GM12878 (cell line): ENCODE results near the gene LDLRAD3. TPM values are rescaled to one million over a fixed set of nuclear protein-coding genes. Genes with fewer than 3 reads are reported as not detected.

Source experiments
- ATAC-seq: fragments of 200-7000 bp; cut with Tn5 transposase; 3 replicates; pipeline ENCODE4 v1.9.1; 2020; ENCODE audit warnings: mild to moderate bottlenecking, moderate library complexity
- BruUV-seq: library from RNA; stranded (reverse); fragments of 400-500 nt; replicated peaks from 2 replicates; lab custom pipeline; 2021; lab: Mats Ljungman, UMichigan
- CTCF ChIA-PET: fragments of 300-600 bp; sonication (Branson Sonifier 250); formaldehyde crosslinking; extraction: SDS; loops from one replicate; lab custom pipeline; 2021; ENCODE audit warnings: inconsistent platforms; lab: Yijun Ruan, JAX
- POLR2A ChIA-PET: fragments of 350-600 bp; formaldehyde crosslinking; extraction: SDS; loops from one replicate; lab custom pipeline; 2021; ENCODE audit warnings: inconsistent platforms; lab: Charles Lee
- RAD21 ChIA-PET: fragments of 300-600 bp; sonication (Branson Sonifier 250); formaldehyde crosslinking; loops from one replicate; lab custom pipeline; 2023; ENCODE audit warnings: antibody characterized with exemption; ENCODE audit not compliant: unreplicated experiment; lab: Charles Lee
- SMC1A ChIA-PET: fragments of 300-600 bp; sonication (Branson Sonifier 250); formaldehyde crosslinking; loops from one replicate; lab custom pipeline; 2023; ENCODE audit not compliant: unreplicated experiment, uncharacterized antibody; lab: Charles Lee
- DNase-seq: peaks from one replicate; pipeline ENCODE4 v3.0.0-alpha.2; 2011; ENCODE audit warnings: low read depth, low spot score
- FAIRE-seq: peaks from 3 replicates; lab custom pipeline; 2011; peaks lifted over from hg19 to GRCh38; lab: Jason Lieb, UNC
- H2AFZ ChIP-seq: 2 replicates; pipeline ENCODE4 v1.6.0; 2011; ENCODE audit warnings: low read depth, low read length, control low read depth; ENCODE audit not compliant: control insufficient read depth
- H3K27ac ChIP-seq: 2 replicates; pipeline ENCODE4 v1.5.1; 2011; ENCODE audit warnings: control low read depth; ENCODE audit not compliant: control insufficient read depth, insufficient read depth
- H3K27me3 ChIP-seq, 2 experiments: replicated peaks in 1 of 2; 2 replicates each; pipeline versions ENCODE4 v1.6.0 to v1.6.1; 2011; ENCODE audit warnings: low read length in 1 of 2; ENCODE audit not compliant: control insufficient read depth in 2 of 2, insufficient read depth in 2 of 2
- H3K36me3 ChIP-seq, 2 experiments: 2 replicates each; pipeline ENCODE4 v1.5.1; 2011; ENCODE audit warnings: low read length in 1 of 2; ENCODE audit not compliant: control insufficient read depth in 2 of 2, insufficient read depth in 2 of 2
- H3K4me1 ChIP-seq: 2 replicates; pipeline ENCODE4 v1.6.1; 2011; ENCODE audit warnings: mild to moderate bottlenecking, low read length, moderate library complexity, mixed read lengths; ENCODE audit not compliant: control insufficient read depth, insufficient read depth
- H3K4me2 ChIP-seq: 2 replicates; pipeline ENCODE4 v1.6.0; 2011; ENCODE audit warnings: control low read depth; ENCODE audit not compliant: control insufficient read depth, insufficient read depth
- H3K4me3 ChIP-seq: fragments of 200-600 bp; sonication (generic); 2 replicates; pipeline ENCODE4 v1.5.1; 2016
- H3K79me2 ChIP-seq: 2 replicates; pipeline ENCODE4 v1.6.0; 2011; ENCODE audit warnings: low read length; ENCODE audit not compliant: control insufficient read depth, insufficient read depth
- H3K9ac ChIP-seq: 2 replicates; pipeline ENCODE4 v1.8.0; 2011; ENCODE audit warnings: low read length, control low read depth, mixed read lengths; ENCODE audit not compliant: control insufficient read depth, insufficient read depth
- H3K9me3 ChIP-seq: replicated peaks from 3 replicates; pipeline ENCODE4 v1.5.1; 2011; ENCODE audit warnings: mild to moderate bottlenecking, low read length; ENCODE audit not compliant: control insufficient read depth, insufficient read depth
- H4K20me1 ChIP-seq: 2 replicates; pipeline ENCODE4 v1.6.0; 2011; ENCODE audit not compliant: control insufficient read depth, insufficient read depth
- CHD1 ChIP-seq: IDR thresholded peaks from 2 replicates; pipeline ENCODE4 v1.6.1; 2012; ENCODE audit warnings: low read depth, low read length, improper control_type of control experiment
- CHD2 ChIP-seq: IDR thresholded peaks from 2 replicates; pipeline ENCODE4 v1.6.1; 2011; ENCODE audit warnings: low read depth, low read length, improper control_type of control experiment, borderline replicate concordance
- E4F1 ChIP-seq: fragments of 450-650 bp; IDR thresholded peaks from 2 replicates; pipeline ENCODE4 v1.6.1; 2018; ENCODE audit warnings: borderline replicate concordance, mild to moderate bottlenecking; ENCODE audit not compliant: partially characterized antibody
- EP300 ChIP-seq, 2 experiments: fragments of 150-350 bp in 1 of 2; IDR thresholded peaks; 2 replicates each; pipeline ENCODE4 v1.6.1; 2011 to 2012; ENCODE audit warnings: low read depth in 2 of 2, low read length in 2 of 2, borderline replicate concordance in 1 of 2, improper control_type of control experiment in 1 of 2, inconsistent platforms in 1 of 2; ENCODE audit not compliant: control insufficient read depth in 1 of 2
- MXI1 ChIP-seq: fragments of 150-350 bp; IDR thresholded peaks from 2 replicates; pipeline ENCODE4 v1.6.1; 2011; ENCODE audit warnings: low read depth, mild to moderate bottlenecking, inconsistent platforms, low read length, improper control_type of control experiment
- NBN ChIP-seq: fragments of 450-650 bp; IDR thresholded peaks from 2 replicates; pipeline ENCODE4 v1.6.1; 2016
- NFXL1 ChIP-seq: fragments of 450-650 bp; IDR thresholded peaks from 2 replicates; pipeline ENCODE4 v1.6.1; 2017; ENCODE audit warnings: antibody characterized with exemption, mild to moderate bottlenecking, borderline replicate concordance
- SP1 ChIP-seq: IDR thresholded peaks from one replicate; pipeline ENCODE4 v1.6.1; 2011; ENCODE audit warnings: low read depth, low read length
- SREBF1 ChIP-seq: IDR thresholded peaks from 2 replicates; pipeline ENCODE4 v1.6.1; 2012; ENCODE audit warnings: mild to moderate bottlenecking, low read length
- SUZ12 ChIP-seq: fragments of 200-600 bp; sonication (generic); IDR thresholded peaks from one replicate; pipeline ENCODE4 v1.6.1; 2018; ENCODE audit warnings: antibody characterized with exemption, mild to moderate bottlenecking; ENCODE audit not compliant: unreplicated experiment
- TBL1XR1 ChIP-seq: IDR thresholded peaks from 2 replicates; pipeline ENCODE4 v1.6.1; 2012; ENCODE audit warnings: low read depth, low read length, improper control_type of control experiment
- TCF12 ChIP-seq: IDR thresholded peaks from 2 replicates; pipeline ENCODE4 v1.6.1; 2011; ENCODE audit warnings: low read depth, mild to moderate bottlenecking, low read length
- ZNF217 ChIP-seq: fragments of 450-650 bp; IDR thresholded peaks from 2 replicates; pipeline ENCODE4 v1.6.1; 2017; ENCODE audit warnings: antibody characterized with exemption, mild to moderate bottlenecking
- ZNF24 ChIP-seq: fragments of 450-650 bp; IDR thresholded peaks from 2 replicates; pipeline ENCODE4 v1.6.1; 2017; ENCODE audit warnings: antibody characterized with exemption, mild to moderate bottlenecking
- ZNF687 ChIP-seq: fragments of 450-650 bp; IDR thresholded peaks from 2 replicates; pipeline ENCODE4 v1.6.1; 2017; ENCODE audit warnings: mild to moderate bottlenecking, moderate library complexity
- ZZZ3 ChIP-seq: IDR thresholded peaks from 2 replicates; pipeline ENCODE4 v1.6.1; 2011; ENCODE audit warnings: low read depth; ENCODE audit not compliant: control insufficient read depth, insufficient read length
- WGBS: methylation state at CpG from one replicate; pipeline ENCODE4 v1.1.6; 2016; ENCODE audit warnings: low lambda C conversion rate; ENCODE audit not compliant: insufficient replicate concordance, insufficient coverage; ENCODE audit errors: missing lambda C conversion rate; 5-methylcytosine and 5-hydroxymethylcytosine counted together
- in situ Hi-C: fragments of 300-500 bp; cut with MboI; formaldehyde crosslinking; loops from 9 replicates; pipeline ENCODE4 v1.14.3; 2018; ENCODE audit warnings: mixed read lengths
- intact Hi-C: fragments of 100-400 bp; cut with micrococcal nuclease; formaldehyde crosslinking; loops from one replicate; pipeline ENCODE4 v1.14.2; 2022; ENCODE audit not compliant: unreplicated experiment
- polyA plus RNA-seq, 11 experiments: library from polyadenylated mRNA; depleted of rRNA in 4 of 11; unstranded in 6 of 11; stranded (reverse) in 5 of 11; fragments of >200 nt; fragmentation: Nextera tagmentation in 4 of 11; fragmentation: Illumina TruSeq in 1 of 11; extraction: Ambion mirVana in 4 of 11; extraction: Trizol in 1 of 11; gene quantifications; 1 replicate in 1 of 11; 2 replicates in 10 of 11; pipeline versions ENCODE4 v1.2.1 to v1.2.3, GENCODE V29; 2011 to 2016; ENCODE audit warnings: inconsistent platforms in 2 of 11, missing spikeins in 2 of 11, low read depth in 1 of 11
- total RNA-seq, 4 experiments: library from RNA; depleted of rRNA in 3 of 4; stranded (reverse); fragments of >200 nt in 3 of 4; fragmentation: Illumina TruSeq in 1 of 4; extraction: Trizol in 1 of 4; gene quantifications; 2 replicates each; pipeline versions ENCODE4 v1.2.1 to v1.2.3, GENCODE V29; 2013 to 2021

LDLRAD3 gene
- total and polyA plus RNA-seq, 10 of the 15 experiments (the other 5 are each of a cell fraction or from before 2014, with no cell fraction given), result 2.5 to 17.2 (median 10.7) TPM

- Histone ChIP-seq H3K9me3 (no peaks in the 10 kb centered on the region), H2AFZ (no peak overlapping the region), H3K4me3 (no peak overlapping the region), H3K9ac (no peak overlapping the region), H3K4me2 (no peak overlapping the region), H3K27ac (no peak overlapping the region), H3K36me3 (no peaks in the 10 kb centered on the region), H4K20me1 (no peaks in the 10 kb centered on the region), H3K27me3 (peaks cover 0 to 2% of the 10 kb centered on the region in 2 experiments; a peak in 2 of 4 replicates), H3K4me1 (no peaks in the 10 kb centered on the region), H3K79me2 (no peaks in the 10 kb centered on the region)
- SMC1A ChIA-PET, result interaction anchor here (1.2 to 5.7 kb wide), 5 partner anchors 88 to 311 kb away, joined by 3 to 58 read pairs (median 4); no protein-coding TSS in a partner anchor
- ATAC-seq (no peak), FAIRE-seq (no peak), DNase-seq (no peak)
- no TSS peak for BruUV-seq
- in situ Hi-C loops (no loop called here), intact Hi-C loops (loop anchor here (5.0 to 10.0 kb wide), 3 partner anchors 88 to 364 kb away; no protein-coding TSS in a partner anchor)
- POLR2A ChIA-PET, result no interaction called here
- TF ChIP-seq SUZ12, result no peak
- TF ChIP-seq SP1, result no peak
- TF ChIP-seq CHD1, result no peak
- TF ChIP-seq NBN, result no peak
- no peak for TF ChIP-seq E4F1
- no peak for TF ChIP-seq TCF12
- no peak for TF ChIP-seq EP300 (IDR thresholded peaks at IDR 0.05; ENCODE audit: borderline replicate concordance in 1 of 2, control insufficient read depth in 1 of 2, low read depth in 2 of 2, low read length in 2 of 2)
- no peak for TF ChIP-seq ZNF24
- TF ChIP-seq MXI1, result no peak
- no peak for TF ChIP-seq CHD2
- no peak for TF ChIP-seq ZZZ3
- TF ChIP-seq TBL1XR1, result no peak
- no peak for TF ChIP-seq ZNF687
- TF ChIP-seq SREBF1, result no peak
- no peak for TF ChIP-seq NFXL1
- TF ChIP-seq ZNF217, result no peak
- WGBS, result 32% methylated on average over 8 of the region's 8 CpGs
- RAD21 ChIA-PET, result interaction anchor here (0.8 to 4.0 kb wide), 5 partner anchors 59 to 329 kb away, joined by 3 to 66 read pairs (median 10); no protein-coding TSS in a partner anchor
- CTCF ChIA-PET, result interaction anchor here (0.8 to 6.3 kb wide), 14 partner anchors 12 to 520 kb away, joined by 3 to 82 read pairs (median 6); no protein-coding TSS in a partner anchor
Observed at GRCh38 chr11:36130401-36130800, 186.5 kb downstream of the LDLRAD3 start.
